GM21447 (cell line): ENCODE data around the gene LEUTX.
"Not testable (repeated sequence)": the region's sequence is repeated elsewhere in the genome, so short reads cannot be mapped to it uniquely, and the experiment has no call there.

Source experiments
- ATAC-seq: cut with Tn5 transposase; IDR thresholded peaks from one replicate; pipeline ENCODE4 v1.9.1; 2021; ENCODE audit not compliant: unreplicated experiment

The LEUTX gene

GRCh38 chr19:39778763-39779162 is at the start of gene LEUTX:
TSS of gene LEUTX (plus strand) at chr19:39778854. CDS start at chr19:39778921, 67 bp downstream.
- no peak for ATAC-seq

GRCh38 chr19:39729594-39729993 is 49.1 kb upstream of the LEUTX start:
- no peak for ATAC-seq

- no peak for ATAC-seq
Observed at GRCh38 chr19:39731685-39732084, 47.0 kb upstream of the LEUTX start.

GRCh38 chr19:39733841-39734240 is 44.8 kb upstream of the LEUTX start:
- no peak for ATAC-seq

GRCh38 chr19:39735688-39736087 is 43.0 kb upstream of the LEUTX start:
- ATAC-seq: no peak

GRCh38 chr19:39736088-39736487 is 42.6 kb upstream of the LEUTX start:
- ATAC-seq: no peak

- no peak for ATAC-seq
Observed at GRCh38 chr19:39737351-39737750, 41.3 kb upstream of the LEUTX start.

GRCh38 chr19:39737891-39738290 is 40.8 kb upstream of the LEUTX start, which contains the start of gene CLC:
TSS of gene CLC (minus strand) at chr19:39738029. CDS start at chr19:39737952, 77 bp downstream.
- ATAC-seq: no peak

- ATAC-seq: no peak
Observed at GRCh38 chr19:39738814-39739213, 39.8 kb upstream of the LEUTX start.

GRCh38 chr19:39740395-39740794 is 38.3 kb upstream of the LEUTX start:
- ATAC-seq: no peak

GRCh38 chr19:39745643-39746042 is 33.0 kb upstream of the LEUTX start:
- no peak for ATAC-seq

GRCh38 chr19:39746836-39747529 is 31.7 kb upstream of the LEUTX start:
- ATAC-seq: no peak

GRCh38 chr19:39749981-39750380 is 28.7 kb upstream of the LEUTX start:
- no peak for ATAC-seq

GRCh38 chr19:39752390-39752789 is 26.3 kb upstream of the LEUTX start:
- ATAC-seq: no peak

GRCh38 chr19:39752795-39753194 is 25.9 kb upstream of the LEUTX start:
- no peak for ATAC-seq

- no peak for ATAC-seq
Observed at GRCh38 chr19:39754544-39754943, 24.1 kb upstream of the LEUTX start.

- ATAC-seq: no peak
Observed at GRCh38 chr19:39754971-39755370, 23.7 kb upstream of the LEUTX start.

GRCh38 chr19:39759457-39760184 is 19.0 kb upstream of the LEUTX start:
- no peak for ATAC-seq

- not testable (repeated sequence) for ATAC-seq
Observed at GRCh38 chr19:39761851-39762250, 16.8 kb upstream of the LEUTX start.

GRCh38 chr19:39765091-39766076 is 13.3 kb upstream of the LEUTX start:
- ATAC-seq: no peak

GRCh38 chr19:39768334-39768733 is 10.3 kb upstream of the LEUTX start:
- ATAC-seq: no peak
